RKO (cell line): ENCODE results near the gene RASL10B.
A peak's percentile ranks its signal among the peaks of the same experiment; 100 is the strongest.
"Not testable (repeated sequence)": the region's sequence is repeated elsewhere in the genome, so short reads cannot be mapped to it uniquely, and the experiment has no call there.

ENCODE experiments used
- DNase-seq: peaks from one replicate; pipeline ENCODE4 v3.0.0-alpha.2; 2016; ENCODE audit warnings: low spot score

The RASL10B gene, protein sequence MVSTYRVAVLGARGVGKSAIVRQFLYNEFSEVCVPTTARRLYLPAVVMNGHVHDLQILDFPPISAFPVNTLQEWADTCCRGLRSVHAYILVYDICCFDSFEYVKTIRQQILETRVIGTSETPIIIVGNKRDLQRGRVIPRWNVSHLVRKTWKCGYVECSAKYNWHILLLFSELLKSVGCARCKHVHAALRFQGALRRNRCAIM

DNA sequence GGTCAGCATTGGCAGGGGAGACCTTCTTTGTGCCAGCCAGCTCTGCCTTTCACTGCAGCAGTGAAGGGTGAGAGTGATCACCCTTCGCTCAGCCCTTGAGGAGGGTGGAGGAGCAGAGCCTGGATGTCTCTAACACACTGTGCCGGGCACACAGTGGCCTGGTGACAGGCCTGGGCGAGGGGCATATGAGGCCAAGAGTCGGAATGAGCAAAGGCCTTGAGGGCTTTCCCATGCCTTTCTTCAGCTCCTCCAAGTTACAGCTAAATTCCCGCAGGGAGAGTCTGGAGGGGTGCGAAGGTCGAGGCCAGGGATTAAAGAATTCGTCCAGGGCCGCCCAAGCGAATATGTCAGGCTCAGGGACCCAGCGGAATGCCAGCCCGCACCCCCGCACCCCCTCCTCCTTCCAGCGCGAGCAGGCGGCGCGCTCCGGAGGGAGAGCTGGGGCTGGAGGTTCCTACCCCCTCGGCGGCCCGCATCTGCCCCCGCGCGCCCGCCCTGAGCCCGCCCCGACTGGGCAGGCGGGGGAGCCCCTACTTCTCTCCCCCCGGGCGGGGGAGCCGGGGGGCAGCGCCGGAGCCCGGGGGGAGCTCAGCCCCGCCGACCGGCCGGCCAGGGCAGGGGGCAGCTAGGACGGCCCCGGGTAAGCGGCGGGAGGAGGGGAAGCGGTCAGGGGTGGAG is at the start of gene RASL10B:
Gene RASL10B, plus strand, starts transcription at position 401 of the 678 bp plus-strand sequence. CDS start 3,546 bp downstream, outside the sequence.
- peak; percentile 50 for DNase-seq

DNA sequence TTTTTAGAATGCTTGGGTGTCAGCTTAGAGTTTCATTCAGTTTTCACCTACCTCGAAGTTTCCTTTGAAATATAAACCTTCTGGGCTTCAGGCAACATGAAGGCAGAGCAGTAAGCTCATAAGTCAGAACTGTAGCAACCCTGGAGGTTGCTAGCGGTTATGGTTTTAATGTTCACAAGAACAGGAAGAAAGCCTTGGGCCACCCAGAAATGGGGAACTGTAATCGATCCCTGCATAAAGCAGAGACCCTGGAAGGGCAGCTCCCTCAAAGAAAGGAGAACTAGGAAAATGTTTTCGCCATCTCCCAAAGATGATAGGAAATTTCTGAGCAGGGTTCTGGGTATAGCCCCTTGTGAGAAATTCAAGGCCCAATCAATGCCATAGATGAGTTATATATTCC is 47.8 kb upstream of the RASL10B start:
- no peak for DNase-seq

DNA sequence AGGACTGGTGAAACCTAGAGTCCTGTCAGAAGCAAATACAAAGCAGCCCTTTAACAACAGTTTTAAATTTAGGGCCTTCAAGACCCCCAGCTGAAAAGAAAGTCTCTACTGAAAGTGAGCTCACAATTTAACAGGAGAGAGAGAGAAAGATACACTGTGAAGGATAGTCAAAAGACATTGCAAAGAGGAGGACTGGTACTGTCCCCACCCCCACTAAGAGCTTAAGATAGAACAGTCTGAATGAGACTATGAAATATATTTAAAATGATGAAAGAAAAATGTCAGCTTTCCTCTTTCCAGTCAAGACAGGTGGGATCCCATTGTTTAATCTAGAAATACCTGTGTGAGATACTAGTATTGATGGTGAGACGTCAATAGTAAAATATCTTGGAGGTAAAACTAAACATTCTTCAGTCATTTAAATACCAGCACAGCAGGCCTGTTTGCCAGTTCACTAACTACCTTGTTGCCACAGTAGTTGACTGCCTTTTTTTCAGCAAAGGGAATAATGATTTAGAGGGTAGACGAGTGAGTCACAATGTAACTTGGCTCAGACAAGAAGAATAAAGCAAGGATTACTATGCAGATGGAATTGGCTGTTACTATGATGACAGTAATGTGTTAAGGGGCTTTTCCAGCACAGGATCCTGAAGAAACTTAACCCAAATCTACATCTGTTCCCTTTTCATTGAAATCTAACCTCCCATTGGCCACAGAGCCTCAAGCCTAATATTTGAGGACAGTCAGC is 47.2 kb upstream of the RASL10B start:
- peak; percentile 27 for DNase-seq

DNA sequence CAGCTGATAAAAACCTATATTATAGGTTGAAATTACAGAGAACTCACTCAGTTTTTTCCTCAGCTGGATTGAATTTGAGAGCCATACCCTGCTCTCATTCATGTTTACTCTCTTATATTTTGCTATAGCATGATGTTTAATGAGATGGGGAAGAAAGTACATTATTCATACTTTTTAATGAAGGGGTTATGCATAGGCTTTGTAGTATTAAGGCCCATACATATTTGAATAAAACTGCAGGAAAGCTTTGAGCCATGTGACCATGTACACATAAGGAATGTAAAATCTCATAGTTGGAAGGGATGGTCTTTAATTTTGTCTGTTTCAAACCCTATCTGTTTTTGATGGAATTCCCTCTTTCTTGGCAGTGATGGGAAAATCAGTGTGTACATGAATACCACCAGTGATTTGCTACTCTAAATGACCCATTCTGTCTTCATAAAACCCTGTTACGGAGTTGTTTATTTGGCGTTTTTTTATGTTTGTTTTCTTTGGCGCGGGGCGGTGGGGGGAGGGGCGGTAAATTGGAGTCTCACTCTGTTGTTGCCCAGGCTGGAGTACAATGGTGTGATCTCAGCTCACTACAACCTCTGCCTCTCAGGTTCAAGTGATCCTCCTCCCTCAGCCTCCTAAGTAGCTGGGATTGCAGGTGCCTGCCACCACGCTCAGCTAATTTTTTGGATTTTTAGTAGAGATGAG is 38.8 kb upstream of the RASL10B start:
- DNase-seq: no peak

DNA sequence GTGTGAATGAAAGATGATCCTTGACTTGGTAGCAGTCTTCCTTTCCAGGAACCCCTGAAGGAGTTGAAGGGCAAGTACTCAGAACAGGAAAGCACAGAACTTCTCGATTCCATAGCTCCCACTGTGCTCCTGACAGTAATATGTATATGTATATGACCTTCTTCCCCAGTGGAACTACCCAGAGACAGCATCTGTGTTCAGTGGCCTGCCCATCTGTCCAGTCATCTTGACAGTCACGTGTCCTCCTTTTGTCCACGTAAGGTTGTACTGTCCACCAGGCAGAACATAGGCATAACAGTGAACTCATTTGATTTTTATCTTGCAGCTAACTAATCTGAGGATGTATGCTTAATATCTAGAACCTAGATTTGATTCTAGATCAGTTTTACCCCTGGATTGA is 37.8 kb upstream of the RASL10B start:
- DNase-seq: no peak

DNA sequence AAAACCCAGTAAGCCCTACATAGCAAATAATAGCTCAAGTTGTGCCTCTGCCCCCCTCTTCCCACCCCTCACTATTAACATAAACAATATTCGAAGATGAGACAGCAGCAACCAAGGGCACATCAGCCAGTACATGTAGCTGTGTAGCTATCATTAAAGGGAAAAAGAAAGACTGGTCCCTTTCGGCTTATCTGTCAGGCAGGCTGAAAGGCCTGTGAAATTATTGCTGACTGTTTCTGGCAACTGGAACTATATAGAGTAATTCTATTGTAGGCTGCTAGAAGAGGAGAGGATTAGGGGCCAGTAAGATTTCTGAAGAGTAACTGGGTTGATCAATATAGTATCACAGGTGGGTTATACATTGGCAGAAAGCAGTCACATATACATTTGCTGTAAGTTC is 36.5 kb upstream of the RASL10B start:
- DNase-seq: no peak

DNA sequence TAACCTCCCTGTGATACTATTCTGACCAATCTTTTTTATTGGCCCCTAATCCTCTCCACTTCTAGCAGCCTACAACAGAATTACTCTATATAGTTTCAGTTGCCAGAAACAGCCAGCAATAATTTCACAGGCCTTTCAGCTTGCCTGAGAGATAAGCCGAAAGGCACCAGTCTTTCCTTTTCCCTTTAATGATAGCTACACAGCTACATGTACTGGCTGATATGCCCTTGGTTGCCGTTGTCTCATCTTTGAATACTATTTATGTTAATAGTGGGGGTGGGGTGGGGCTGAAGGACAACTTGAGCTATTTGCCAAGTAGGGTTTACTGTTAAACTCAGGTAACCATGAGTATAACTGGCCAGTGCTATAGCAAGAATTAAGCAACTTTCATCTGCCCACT is 35.8 kb upstream of the RASL10B start:
- DNase-seq: no peak

DNA sequence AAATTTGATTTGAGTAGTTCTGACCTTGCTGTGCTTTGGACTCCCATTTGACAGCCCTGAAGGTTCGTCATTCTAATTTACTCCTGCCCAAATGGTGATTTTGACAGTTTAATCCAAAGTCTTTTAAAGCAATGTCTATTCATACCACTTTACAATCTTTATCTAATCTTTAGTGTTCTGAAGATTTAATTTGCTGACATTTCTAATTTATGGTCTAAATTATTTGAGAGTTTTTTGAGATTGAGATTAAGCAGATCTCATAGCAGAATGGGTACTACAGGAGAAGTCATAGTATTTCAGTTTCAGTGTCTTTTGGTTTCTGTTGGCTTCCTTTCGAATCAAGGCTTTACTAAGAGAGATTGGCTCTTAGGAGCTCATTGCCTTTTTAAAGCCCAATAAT is 32.6 kb upstream of the RASL10B start:
- no peak for DNase-seq

DNA sequence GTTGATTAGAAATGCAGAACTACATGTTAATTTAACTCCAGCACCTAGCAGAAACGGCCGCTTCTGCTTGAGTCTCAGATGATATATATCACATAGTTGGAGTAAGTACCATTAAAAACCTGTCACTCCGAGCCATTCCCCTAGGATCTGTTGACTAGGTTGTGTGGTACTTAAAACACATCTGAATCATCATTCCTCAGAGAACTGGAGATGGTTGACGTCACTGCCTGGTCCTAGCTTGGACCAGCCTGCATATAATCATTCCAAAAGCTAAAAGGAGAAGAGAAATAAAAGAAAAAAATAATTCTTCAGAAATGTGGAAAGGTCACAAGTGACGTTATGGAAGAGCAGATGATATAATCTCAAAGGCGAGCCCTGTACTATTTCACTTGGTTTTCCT is 31.3 kb upstream of the RASL10B start:
- DNase-seq: no peak

DNA sequence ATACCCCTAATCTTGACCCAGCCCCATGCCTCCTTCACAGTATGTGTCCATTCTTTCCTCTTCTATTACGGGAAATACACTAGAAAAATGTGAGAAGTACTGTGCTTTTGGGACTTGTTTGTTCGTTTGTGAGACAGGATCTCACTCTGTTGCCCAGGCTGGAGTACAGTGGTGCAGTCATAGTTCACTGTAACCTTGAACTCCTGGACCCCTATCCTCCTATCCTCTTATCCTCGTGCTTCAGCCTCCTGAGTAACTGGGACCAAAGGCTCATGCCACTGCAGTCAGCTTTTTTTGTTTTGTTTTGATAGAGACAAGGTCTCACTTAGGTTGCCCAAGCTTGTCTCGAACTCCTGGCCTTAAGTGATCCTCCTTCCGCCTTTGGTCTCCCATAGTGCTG is 29.9 kb upstream of the RASL10B start:
- no peak for DNase-seq

DNA sequence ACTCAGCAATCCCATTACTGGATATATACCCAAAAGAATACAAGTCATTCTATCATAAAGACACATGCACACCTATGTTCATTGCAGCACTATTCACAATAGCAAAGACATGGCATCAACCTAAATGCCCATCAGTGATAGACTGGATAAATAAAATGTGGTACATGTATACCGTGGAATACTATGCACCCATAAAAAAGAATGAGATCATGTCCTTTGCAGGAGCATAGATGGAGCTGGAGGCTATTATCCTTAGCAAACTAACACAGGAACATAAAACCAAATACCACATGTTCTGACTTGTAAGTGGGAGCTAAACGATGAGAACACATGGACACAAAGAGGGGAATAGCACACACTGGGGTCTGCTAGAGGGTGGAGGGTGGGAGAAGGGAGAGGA is 28.1 kb upstream of the RASL10B start:
- not testable (repeated sequence) for DNase-seq

DNA sequence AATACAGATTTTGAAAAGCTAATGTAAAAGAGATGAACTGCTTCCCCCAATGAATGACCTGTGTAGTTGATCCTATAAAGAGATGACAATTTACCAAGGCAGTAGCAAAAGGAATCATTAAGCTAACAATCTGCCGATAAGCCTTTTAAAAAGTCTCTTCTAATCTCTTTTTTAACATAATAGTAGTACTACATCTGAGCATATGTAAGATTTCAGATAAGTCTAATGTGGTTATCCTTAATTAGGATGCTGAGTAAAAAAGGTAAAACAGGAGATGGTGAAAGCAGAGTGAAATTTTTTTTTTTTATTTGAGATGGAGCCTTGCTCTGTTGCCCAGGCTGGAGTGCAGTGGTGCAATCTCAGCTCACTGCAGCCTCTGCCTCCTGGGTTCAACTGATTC is 26.2 kb upstream of the RASL10B start:
- DNase-seq: no peak

DNA sequence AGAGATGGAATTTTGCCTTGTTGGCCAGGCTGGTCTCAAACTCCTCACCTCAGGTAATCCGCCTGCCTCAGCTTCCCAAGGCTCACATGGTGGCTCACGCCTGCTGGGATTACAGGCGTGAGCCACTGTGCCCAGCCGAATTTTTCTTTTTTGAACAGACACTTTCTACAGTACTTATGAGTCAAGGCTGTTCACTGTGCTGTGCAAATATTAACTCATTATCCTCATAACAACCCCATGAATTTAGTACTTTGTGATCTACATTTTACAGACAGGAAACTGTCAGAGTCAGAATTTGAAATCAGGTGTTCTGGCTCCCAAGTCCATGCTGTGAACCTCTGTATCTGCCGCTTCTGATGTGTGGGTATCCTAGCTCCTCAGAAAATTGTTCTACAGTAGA is 25.7 kb upstream of the RASL10B start:
- DNase-seq: no peak

DNA sequence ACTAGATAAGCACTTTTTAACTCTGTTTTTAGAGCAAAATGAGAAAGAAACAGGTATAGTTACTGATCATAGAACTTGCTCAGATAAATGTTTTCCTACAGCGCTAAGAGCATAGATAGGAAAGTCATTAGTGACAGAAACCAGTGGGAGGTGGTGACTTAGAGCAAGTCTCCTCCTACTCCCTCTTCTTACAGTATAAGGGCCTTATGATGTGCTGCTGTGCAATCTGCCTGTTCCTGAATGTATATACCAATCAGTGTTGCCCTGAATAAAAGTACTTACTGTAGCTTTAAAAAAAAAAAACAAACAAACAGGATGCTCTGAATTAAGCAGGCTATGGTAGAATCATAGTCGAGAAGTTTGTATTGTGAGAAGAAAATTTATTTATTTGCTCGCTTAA is 23.3 kb upstream of the RASL10B start:
- no peak for DNase-seq

DNA sequence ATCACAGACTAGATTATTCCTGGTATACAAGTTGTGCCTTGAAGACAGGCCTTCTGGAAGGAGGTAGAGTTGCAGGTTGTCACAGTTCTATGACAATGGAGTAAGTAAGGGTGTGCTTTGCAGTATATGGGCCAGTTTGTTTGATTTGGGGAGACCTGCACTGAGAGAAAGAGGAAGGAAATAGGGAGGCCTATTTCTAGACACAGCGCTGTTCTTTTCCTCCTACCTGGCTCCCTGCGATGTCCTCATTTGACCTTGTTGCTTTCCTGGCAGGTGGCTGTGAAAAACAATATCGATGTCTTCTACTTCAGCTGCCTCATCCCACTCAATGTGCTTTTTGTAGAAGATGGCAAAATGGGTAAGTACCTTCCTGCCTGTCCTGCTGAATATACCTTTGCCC is 22.5 kb upstream of the RASL10B start:
- DNase-seq: no peak

DNA sequence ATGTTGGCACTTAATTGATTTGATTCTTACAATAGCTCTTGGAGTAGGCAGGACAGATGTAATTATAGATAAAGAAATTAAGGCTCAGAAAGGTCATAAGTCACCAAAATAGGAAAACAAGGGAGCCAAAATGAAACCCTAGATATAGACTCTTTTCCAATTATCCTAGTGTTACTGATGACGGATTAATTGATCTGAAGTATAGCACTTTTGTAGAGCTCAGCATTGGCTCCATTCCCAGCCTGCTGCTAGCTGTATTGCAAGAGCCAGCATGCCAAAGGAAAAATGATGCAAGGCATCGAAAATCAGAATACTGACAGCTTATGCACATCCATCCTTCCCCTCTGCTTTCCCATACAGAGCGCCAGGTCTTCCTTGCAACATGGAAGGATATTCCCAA is 21.6 kb upstream of the RASL10B start:
- DNase-seq: no peak

DNA sequence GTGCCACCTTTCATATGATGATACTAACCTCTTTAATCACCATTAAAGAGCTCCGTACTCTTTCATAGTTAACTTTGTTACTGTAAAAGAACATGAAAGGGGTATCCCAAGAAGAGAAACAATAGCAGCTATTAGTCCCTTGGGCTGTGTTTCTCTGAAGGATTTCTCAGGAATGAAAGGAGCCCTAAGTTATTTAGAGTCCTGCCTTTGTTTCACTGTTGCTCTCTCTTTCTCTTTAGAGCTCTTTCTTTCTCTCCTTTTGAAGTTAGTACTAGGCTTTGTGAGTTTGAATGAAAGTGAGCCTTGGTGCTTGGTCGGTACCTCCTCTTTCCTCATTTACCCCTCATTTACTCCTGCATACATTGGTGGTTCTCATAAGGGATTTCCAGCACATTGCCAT is 20.5 kb upstream of the RASL10B start:
- no peak for DNase-seq

DNA sequence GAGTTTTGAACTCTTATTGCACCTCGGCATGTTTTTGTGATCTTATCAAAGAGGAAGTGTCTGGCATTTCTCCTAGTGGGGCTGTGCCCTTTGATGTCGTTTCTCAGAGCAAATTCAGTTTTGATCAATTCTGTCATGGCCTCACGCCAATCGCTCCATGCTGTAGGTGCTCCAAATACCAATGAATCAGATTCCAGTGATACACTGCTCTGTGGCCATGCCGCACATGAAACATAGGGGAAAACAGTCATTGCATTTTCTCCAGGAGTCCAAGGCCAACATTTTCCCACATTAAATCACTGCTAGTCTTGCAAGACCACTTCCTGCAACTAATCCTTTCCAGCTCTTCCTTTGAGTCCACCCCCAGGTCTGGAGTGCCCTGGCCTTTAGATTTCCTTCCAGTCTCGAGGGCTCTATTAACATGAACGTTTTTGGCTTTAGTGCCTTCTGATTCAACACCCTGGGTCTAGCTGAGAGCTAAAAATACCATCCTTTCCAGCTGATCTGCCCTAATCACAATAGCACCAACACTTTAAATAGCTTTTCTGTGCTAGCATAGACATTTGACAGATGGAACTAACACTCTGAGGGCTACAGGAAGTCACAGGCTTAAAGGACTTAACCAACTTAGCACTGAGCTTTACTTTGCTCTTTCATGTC is 18.2 kb upstream of the RASL10B start:
- DNase-seq: no peak

DNA sequence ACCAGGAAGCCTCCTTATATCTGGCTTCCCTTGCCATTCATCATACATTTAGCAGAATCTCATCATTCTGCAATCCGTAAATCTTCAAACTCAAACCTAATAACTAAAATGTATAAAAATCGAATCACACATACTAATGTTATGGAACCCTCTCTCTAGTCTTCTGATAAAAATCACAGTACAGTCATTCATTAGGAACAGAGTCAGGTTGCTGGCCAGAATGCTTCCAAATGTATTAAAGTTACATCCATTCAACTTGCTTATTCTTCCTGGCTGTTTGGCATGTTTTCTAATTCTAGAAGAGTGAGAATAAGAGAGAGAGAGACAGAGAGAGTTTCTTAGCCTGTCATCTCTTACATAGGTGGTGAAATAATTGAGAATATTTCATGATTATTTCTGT is 16.5 kb upstream of the RASL10B start:
- DNase-seq: no peak

DNA sequence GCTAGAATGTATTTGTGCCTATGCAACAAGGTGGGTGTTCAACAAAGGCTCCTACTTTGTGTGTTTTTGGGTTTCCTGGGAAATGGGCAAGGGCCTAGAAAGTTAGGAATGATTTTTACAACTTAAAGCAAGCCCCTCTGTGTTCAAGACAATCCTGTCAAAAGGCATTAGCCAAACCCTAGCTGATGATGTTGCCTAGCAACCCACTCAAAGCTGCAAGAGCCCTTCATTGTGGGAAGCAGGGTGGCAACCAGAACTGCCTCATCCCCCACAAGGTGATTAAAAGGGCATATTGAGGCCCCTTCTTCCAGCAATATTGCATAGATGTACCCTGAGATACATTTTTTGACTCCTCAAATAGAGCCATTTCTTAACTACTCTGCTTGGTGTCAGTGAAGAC is 16.0 kb upstream of the RASL10B start:
- no peak for DNase-seq

DNA sequence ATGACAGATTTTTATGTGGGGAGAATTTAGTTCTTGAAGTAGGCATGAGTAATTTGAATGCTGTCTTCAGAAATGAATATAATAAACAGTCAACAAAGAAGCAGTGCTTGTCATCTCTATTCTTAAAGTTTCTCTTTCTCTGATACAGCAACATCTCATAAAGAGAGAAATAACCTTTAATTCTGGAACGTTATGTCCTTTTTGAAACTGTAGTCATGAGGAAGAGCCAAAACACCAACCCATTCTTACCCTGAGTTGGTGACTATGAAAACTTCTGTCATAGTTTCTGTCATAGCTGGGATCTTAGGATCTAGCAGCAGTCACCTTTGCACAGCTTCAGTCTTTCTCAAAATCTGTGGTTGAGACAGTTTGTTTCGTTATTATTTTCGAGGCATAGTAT is 15.3 kb upstream of the RASL10B start:
- no peak for DNase-seq

DNA sequence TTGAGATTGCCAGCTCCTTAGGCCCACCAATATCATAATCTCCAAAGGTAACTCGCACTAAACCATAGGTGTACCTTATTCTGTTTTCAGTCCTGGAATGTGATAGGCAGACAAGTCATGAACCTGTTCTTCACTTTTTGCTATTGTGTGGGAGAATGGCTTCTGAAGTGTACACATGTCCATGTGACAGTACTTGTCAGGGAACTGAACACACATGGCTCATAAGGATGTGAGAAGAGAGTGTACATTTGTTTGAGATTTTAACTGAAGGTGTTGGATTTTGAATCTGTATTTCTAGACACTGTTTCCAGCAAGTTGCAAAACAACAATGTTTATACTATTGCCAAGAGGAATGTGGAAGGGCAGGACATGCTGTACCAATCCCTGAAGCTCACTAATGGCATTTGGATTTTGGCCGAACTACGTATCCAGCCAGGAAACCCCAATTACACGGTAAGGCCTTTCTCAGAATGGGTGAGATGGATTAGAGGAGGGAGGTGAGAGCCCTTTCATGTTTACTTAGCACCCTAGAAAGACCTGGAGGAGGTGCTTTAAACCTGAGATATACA is 14.5 kb upstream of the RASL10B start:
- no peak for DNase-seq
